SK-MEL-5 (cell line): ENCODE data around the gene CEP68. TPM values are rescaled to one million over a fixed set of nuclear protein-coding genes. Genes with fewer than 3 reads are reported as not detected.

ENCODE experiments used
- DNase-seq: peaks from one replicate; pipeline ENCODE4 v3.0.0-alpha.2; 2016; ENCODE audit warnings: low read depth, low spot score
- in situ Hi-C: cut with HindIII; loops from 2 replicates; pipeline ENCODE4 v1.10.0; 2016; ENCODE audit warnings: low sequenced_read_pairs, high pct_unique_total_duplicates, low pct_unique_long_range_greater_than_20kb
- total RNA-seq: library from RNA; depleted of rRNA; stranded (reverse); fragments of >200 nt; shearing (Covaris generic); gene quantifications from 2 replicates; pipeline ENCODE4 v1.2.3, GENCODE V29; 2014; rRNA removed

Gene CEP68
- total RNA-seq, 1 experiment from 2014 or later = 12.3 TPM

DNA sequence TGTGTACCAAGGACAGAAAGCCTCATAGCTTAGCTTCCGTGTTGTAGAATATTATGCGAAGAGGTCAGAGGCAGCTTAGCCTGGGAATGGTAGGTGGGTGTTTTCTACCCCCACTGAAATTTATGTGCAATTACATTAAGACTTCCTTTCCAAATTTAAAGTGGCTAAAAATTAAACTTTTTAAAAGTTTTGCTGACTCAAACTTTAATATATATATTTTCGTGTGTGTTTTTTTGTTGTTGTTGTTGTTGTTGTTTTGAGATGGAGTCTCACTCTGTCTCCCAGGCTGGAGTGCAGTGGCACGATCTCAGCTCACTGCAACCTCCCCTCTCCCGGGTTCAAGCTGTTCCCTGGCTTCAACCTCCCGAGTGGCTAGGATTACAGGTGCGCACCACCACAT, 77.9 kb downstream of the CEP68 start:
- in situ Hi-C loops = no loop called here

DNA sequence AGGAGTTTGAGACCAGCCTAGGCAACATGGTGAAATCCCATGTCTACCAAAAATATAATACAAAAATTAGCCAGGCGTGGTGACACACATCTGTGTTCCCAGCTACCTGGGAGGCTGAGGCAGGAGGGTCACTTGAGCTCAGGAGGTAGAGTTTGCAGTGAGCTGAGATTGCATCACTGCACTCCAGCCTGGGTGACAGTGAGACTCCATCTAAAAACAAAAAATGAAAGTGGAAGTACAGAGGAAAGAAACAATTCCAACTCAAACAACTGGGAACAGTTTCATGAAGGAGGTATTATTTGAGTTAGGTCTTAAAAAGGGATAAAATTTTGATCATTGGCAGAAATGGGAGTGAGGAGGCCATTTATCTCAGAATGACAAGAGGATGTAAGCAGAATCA, 80.0 kb downstream of the CEP68 start:
- no peak for DNase-seq
- in situ Hi-C loops = no loop called here

More for the DNA sequence above, 77.9 kb downstream of the CEP68 start:
- DNase-seq = no peak

Other genes starting within 250 kb of the CEP68 start
- 704 and 722 TPM in 2 replicates for gene SLC1A4, start 67.0 kb upstream of the CEP68 start, total RNA-seq
- gene RAB1A, start 73.7 kb downstream of the CEP68 start, total RNA-seq = 229 and 236 TPM in 2 replicates
- gene ACTR2, start 171.4 kb downstream of the CEP68 start, total RNA-seq = 74.8 and 91.9 TPM in 2 replicates